Neural progenitor cell (in vitro differentiated cells): Measurements from ENCODE around the gene POM121.
"Not testable (repeated sequence)": the region's sequence is repeated elsewhere in the genome, so short reads cannot be mapped to it uniquely, and the experiment has no call there.

Experiments used
- EZH2 ChIP-seq: fragments of 200-600 bp; sonication (generic); IDR thresholded peaks from 2 replicates; pipeline ENCODE4 v1.6.1; 2017; ENCODE audit warnings: antibody characterized with exemption, mild to moderate bottlenecking, moderate library complexity
- TF ChIP-seq, protein P1 (sequence below): fragments of 200-600 bp; sonication (generic); IDR thresholded peaks from 2 replicates; pipeline ENCODE4 v1.5.1; 2017; ENCODE audit warnings: antibody characterized with exemption, mild to moderate bottlenecking

DNA sequence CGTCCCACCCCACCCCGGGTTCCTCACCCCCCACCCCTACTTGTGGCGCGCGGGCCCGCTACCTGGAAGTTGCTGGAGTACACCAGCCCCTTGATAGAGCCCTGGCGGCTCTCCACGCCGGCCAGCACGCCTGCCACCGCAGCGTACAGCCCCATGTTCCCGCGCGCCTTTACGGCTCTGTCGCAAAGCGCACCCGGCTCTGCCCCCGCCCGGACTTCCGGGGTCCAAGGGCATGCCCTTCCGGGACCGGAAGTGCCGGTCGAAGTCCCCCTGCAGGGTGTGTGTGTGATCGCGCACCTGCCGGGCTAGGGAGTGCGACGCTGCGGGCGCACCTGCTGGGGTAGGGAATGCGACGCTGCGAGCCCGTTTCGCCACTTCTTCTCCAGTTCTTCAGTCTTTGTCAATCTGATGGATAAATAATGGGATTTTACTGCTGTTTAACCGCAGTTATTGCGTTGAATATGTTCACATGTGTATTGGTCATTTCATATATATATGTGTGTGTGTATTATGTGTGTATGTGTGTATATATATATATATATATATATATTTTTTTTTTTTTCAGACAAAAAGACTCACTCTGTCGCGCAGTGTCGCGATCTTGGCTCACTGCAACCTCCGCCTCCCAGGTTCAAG is 29.8 kb downstream of the POM121 start:
- TF ChIP-seq, protein P1, sequence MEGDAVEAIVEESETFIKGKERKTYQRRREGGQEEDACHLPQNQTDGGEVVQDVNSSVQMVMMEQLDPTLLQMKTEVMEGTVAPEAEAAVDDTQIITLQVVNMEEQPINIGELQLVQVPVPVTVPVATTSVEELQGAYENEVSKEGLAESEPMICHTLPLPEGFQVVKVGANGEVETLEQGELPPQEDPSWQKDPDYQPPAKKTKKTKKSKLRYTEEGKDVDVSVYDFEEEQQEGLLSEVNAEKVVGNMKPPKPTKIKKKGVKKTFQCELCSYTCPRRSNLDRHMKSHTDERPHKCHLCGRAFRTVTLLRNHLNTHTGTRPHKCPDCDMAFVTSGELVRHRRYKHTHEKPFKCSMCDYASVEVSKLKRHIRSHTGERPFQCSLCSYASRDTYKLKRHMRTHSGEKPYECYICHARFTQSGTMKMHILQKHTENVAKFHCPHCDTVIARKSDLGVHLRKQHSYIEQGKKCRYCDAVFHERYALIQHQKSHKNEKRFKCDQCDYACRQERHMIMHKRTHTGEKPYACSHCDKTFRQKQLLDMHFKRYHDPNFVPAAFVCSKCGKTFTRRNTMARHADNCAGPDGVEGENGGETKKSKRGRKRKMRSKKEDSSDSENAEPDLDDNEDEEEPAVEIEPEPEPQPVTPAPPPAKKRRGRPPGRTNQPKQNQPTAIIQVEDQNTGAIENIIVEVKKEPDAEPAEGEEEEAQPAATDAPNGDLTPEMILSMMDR = not testable (repeated sequence)
- TF ChIP-seq EZH2 = not testable (repeated sequence)
